UCSD-AML1 (cell line): ENCODE results near the gene TTLL13.

Source experiments
- DNase-seq: peaks from one replicate; lab custom pipeline; 2025; ENCODE audit not compliant: unreplicated experiment; lab: John Stamatoyannopoulos, UW

TTLL13 gene

DNA sequence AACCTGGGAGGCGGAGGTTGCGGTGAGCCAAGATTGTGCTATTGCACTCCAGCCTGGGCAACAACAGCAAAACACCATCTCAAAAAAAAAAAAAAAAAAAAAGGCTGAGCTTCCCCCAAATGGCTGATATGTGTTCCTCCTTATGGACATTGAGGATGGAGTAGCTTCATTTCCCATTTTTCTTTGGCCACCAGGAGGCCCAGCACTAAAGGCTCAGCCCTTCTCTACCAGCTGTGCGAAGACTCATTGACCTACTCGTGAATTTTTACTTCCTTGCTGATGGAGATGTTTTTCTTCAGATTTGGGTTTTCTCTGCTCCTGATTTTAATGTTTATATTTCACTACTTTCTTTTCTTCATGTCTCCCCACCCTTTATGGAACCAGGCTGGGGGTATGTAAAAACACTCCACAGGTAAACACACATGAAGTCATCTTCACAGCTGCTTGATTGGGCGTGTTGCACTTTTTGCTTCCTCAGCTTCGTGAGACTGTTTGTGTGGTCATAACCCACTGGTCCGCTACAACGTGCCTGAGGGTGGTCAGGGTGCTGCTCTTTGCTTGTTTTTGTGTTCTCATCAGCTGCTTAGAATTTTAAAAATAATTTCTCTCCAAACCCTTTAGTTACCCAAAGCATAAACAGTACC, 34.7 kb upstream of the TTLL13 start:
- DNase-seq = no peak

DNA sequence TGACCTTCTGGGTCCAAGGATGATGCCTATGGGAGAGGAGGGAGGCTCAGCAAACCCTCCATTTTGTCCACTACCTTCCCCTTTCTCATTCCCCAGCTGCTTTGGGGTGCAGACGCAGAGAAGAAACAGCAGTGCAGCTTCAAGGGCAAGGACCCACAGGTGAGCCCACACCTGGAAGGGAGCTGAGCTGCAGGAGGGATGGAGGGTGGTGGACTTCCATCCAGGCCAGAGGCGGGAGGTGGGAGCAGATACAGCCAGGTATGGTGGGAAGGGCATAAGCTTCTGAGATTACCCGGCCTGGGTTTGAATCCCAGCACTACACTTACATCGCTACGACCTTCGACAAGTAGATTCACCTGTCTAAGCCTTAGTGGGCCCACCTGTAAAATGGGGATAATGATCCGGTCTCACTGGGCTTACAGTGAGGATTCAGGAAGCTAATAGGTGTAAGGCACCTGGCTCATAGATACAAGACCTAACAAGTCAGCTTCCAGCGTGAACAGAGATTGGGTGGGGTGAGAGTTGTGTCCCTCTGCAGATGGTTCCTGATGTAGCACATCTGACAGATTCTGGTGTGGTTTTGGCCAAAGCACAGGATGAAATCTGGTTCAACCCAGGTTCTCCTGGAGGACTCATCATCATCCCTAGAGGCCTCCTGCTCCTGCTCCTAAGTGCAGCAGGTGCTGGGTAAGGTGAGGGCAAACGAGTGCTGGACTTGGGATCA, 31.5 kb upstream of the TTLL13 start:
- DNase-seq = no peak

DNA sequence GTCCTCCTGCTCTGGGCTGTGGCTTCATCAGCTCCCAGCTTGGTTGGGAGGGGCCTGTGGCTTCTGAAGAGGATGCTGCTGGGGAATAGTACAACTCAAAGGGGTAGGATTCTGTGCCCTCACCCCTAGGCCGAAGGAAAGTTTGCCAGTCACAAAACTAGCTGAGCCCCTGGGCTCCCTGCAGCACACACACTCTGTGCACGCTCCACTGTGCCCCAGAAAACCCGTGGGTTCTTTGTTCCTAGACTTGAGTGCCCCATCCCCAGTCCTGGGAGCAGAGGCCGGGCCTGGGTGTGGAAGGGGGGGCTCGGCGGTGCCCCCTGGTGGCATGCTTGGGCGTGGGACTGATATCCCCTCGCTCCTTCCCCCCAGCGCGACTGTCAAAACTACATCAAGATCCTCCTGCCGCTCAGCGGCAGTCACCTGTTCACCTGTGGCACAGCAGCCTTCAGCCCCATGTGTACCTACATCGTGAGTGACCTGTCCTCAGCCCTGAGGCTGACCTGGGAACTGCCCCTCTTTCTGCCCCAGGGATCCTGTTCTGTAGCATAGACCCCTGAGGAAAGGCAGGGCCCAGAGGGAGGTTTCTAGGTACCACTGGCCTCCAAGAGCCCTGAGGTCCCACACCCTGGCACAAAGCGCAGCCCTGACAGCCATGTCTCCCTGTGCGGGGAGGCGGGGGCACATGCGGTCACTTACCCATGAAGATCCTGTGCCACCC, 29.8 kb upstream of the TTLL13 start:
- DNase-seq = peak; percentile 53

DNA sequence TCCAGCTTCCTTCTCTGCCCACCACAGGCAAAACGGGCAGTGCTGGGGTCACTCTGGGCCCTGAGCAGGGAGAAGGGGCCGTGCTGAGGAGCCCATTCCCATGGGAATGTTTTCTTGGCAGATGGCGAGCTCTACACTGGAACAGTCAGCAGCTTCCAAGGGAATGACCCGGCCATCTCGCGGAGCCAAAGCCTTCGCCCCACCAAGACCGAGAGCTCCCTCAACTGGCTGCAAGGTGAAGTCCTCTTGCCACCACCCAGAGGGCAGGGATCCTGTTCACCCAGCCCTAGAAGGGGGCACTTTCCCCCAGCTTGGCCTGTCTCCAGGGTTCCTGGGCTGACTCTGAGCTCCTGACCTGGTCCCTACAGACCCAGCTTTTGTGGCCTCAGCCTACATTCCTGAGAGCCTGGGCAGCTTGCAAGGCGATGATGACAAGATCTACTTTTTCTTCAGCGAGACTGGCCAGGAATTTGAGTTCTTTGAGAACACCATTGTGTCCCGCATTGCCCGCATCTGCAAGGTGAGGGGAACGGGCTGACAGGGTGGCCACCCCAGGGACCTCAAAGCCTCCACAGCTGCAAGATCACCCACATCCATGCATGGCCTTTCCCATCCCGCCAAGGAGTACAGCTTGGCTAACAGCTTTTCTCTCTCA, 28.0 kb upstream of the TTLL13 start:
- peak; percentile 51 for DNase-seq

DNA sequence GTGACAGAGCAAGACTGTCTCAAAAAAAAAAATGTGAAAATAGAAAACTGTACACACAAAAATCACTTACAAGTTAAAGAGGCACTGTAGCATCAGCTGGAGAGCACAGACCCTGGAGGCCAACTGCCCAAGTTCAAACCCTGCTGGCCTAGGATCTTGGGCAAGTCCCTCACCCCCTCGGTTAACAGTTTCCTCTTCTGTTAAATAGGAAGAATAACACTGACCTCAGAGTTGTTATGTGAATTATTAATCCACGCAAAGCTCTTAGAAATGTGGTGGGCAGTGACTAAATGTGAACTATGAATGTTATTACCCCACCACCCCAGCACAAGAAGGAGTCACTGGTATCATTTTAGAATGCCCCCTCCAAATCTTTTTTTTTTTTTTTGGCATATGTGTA, 26.8 kb upstream of the TTLL13 start:
- no peak for DNase-seq

DNA sequence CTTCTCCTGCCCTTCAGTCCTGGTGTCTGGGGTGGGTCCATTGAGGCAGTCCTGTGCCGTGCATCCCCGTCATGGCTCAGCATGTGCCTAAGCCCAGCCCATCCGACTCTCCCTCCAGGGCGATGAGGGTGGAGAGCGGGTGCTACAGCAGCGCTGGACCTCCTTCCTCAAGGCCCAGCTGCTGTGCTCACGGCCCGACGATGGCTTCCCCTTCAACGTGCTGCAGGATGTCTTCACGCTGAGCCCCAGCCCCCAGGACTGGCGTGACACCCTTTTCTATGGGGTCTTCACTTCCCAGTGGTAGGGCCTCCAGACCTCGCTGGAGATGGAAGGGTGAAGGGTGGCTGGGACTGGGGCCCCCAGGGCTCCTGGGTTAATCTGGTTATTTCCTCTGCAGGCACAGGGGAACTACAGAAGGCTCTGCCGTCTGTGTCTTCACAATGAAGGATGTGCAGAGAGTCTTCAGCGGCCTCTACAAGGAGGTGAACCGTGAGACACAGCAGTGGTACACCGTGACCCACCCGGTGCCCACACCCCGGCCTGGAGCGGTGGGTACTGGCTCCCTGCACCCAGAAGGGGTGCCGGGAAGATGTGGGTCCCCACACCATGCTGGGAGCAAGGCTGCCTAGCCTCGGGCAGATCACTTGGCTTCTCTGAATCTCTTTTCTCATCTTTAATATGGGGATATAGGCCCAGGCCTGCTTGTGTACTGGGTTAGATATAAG, 25.8 kb upstream of the TTLL13 start:
- no peak for DNase-seq

DNA sequence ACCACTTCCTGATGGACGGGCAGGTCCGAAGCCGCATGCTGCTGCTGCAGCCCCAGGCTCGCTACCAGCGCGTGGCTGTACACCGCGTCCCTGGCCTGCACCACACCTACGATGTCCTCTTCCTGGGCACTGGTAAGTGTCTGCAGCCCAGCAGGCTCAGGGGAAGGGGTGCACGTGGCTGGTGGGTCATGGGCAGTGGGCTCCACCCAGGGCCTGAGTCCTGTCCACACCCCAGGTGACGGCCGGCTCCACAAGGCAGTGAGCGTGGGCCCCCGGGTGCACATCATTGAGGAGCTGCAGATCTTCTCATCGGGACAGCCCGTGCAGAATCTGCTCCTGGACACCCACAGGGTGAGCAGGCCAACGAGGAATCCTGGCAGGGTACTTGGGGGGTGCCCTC, 24.3 kb upstream of the TTLL13 start:
- no peak for DNase-seq

DNA sequence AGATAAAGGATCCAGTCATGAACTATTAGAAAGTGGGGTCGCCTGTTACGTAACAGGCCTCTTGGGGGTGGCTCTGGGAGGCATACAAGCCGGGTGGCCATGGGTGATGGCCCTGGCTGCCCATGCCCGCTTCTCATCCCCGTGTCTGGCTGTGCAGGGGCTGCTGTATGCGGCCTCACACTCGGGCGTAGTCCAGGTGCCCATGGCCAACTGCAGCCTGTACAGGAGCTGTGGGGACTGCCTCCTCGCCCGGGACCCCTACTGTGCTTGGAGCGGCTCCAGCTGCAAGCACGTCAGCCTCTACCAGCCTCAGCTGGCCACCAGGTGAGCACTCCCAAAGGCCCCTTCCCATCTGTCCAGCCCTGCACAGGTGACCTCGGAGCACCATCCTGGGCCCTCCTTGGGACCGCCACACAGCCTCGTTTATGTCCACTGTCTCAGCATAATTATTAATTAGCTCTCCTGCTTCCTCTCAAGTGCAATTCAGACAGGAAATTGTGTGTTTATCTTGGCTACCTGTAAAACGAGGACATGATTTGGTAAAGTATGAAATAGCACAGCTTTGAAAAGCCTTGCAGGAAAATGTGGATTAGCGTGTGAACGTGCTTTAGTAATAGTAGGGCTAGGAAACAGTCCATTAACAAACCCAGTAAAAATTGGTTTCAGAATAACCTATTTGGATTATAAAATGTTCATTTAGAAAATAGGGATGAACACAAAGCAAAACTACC, 23.7 kb upstream of the TTLL13 start:
- no peak for DNase-seq

DNA sequence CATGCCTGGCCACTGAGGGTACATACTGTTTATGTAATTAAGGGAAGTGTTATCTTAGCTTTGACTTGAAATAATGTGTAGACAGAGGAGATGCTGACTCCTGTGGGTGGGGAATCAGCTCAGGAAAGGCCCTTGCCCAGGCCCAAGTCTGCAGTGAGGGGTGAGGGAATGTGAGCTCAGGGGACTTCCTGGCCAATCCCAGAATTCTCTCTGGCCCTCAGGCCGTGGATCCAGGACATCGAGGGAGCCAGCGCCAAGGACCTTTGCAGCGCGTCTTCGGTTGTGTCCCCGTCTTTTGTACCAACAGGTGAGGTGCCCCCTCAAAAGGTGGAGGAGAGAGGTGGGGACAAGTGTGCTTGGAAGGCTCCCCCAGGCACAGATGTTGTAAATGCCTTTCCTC, 22.0 kb upstream of the TTLL13 start:
- no peak for DNase-seq

DNA sequence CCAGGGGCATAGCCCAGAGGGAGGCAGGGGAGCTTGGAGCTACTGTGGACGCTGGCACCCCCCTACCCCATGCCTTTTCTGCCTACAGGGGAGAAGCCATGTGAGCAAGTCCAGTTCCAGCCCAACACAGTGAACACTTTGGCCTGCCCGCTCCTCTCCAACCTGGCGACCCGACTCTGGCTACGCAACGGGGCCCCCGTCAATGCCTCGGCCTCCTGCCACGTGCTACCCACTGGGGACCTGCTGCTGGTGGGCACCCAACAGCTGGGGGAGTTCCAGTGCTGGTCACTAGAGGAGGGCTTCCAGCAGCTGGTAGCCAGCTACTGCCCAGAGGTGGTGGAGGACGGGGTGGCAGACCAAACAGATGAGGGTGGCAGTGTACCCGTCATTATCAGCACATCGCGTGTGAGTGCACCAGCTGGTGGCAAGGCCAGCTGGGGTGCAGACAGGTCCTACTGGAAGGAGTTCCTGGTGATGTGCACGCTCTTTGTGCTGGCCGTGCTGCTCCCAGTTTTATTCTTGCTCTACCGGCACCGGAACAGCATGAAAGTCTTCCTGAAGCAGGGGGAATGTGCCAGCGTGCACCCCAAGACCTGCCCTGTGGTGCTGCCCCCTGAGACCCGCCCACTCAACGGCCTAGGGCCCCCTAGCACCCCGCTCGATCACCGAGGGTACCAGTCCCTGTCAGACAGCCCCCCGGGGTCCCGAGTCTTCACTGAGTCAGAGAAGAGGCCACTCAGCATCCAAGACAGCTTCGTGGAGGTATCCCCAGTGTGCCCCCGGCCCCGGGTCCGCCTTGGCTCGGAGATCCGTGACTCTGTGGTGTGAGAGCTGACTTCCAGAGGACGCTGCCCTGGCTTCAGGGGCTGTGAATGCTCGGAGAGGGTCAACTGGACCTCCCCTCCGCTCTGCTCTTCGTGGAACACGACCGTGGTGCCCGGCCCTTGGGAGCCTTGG, 21.3 kb upstream of the TTLL13 start:
- no peak for DNase-seq

DNA sequence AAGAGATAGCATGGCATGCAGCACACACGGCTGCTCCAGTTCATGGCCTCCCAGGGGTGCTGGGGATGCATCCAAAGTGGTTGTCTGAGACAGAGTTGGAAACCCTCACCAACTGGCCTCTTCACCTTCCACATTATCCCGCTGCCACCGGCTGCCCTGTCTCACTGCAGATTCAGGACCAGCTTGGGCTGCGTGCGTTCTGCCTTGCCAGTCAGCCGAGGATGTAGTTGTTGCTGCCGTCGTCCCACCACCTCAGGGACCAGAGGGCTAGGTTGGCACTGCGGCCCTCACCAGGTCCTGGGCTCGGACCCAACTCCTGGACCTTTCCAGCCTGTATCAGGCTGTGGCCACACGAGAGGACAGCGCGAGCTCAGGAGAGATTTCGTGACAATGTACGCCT, 20.4 kb upstream of the TTLL13 start:
- no peak for DNase-seq

DNA sequence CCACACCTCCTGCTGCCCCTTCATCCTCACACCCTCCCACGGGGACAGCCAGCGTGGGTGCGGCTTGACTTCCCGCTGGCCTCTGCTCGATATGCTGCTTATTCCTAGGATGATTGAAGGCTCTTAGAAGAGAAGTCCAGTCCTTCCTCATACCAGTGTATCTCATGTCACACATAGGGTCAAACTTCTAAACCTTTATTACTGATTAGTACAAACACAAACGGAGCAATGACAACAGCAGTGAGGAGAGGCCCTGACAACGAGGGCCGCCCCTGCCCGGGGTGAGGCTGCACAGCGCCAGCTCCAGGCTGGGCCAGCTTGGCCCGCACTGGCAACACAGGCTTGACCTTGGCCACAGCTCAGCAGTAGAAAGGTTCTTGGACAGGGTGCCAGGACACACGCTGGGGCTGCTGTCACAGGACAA, 19.3 kb upstream of the TTLL13 start:
- no peak for DNase-seq

DNA sequence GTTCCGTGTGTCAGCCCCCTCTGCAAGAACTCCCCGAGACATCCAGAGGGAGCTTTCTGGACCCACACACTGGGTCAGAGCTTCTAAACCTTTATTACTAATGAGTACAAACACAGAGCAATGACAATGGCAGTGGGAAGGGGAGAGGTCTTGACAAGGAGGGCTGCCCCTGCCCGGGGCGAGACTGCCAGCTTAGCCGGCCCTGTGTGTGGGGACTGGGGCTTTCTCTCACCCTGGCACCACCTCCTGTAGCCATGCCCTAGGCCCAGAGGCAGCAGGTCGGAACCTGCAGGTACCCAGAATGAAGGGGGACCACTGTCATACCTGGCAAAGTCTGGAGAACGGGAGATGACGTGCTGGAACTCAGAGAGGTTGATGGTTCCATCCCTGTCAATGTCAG, 18.7 kb upstream of the TTLL13 start:
- DNase-seq = no peak

DNA sequence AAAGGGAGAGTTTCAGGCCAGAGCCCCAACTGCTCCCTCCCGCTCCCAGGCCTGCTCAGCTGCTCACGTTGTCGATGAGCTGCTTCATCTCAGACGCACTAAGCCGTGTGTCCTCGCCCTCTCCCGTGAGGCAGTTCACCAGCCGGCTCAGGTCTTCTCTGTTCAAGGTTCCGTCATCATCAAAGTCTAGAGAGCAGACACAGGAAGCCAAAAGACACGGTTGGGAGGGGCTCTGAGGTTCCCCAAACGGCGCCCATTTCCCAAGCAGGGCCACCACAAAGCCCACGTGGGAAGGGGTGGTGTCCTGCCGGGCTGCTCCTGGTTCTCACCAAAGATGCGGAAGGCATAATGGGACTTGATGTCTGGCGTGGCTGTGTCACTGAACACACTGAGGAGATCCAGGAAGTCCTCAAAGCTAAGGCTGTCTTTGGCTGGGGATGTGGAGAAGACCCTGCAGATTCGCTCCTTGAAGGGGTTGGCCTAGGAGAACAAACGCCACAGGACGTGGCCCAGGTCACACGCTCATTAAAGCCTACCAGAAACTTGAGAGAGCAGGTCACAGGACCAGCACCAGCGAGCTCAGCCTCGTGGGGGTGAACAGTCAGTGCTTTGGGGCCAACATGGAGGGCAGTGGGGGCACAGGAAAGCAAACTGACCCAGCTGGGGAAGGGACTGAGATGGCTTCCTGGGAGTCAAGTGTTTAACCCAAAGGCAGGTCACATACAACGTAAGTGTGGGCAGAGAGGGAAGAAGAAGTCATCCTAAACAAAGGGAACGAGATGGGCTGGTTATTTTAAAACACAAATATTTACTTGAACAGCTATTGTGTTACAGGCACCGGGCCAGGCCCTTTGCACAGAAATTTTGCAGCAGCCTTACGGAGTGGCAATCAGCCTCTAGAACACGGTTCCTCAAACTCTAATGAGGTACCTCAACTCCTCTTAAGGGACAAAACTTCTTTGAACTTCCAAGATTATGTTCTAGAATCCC, 18.0 kb upstream of the TTLL13 start:
- DNase-seq = no peak

DNA sequence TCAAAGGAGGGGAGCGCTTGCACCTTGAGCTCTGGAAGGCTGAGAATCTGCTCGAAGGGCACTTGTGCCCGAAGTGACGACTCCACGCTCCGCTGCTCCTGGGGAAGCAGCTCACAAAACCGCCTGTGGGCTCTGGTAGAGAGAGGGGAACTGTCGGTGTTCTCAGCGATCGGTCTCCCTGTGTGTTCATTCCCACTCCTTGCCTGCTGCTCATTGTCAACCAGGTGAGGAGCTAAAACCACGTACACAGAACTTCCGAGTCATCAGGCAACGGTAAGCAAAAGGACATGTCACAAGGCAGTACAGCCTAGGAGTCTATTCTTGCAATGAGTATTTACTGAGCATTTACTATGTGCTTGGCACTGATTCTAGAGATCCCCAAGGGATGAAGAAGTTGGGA, 17.2 kb upstream of the TTLL13 start:
- DNase-seq = no peak

DNA sequence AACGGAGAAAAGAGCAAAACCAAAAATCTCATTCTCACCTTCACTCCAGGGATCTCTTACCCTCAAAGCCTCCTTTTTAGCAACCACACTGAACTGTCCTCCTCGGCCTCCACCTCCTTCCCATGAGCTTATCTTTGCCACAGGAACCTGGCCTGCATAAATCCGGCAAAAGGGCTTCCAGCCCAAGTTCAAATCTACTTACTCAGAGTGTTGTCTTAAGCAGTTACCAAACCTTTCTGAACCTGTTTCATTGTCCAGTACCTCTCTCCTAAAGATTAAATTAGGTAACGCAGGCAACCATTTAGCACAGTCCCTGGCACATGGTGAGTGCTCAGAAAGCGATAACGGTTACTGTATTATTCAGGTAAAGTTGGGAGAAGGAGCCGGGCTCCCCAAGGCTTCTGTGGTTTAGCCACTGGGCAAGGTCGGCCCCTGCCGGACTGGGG, 16.4 kb upstream of the TTLL13 start:
- no peak for DNase-seq

DNA sequence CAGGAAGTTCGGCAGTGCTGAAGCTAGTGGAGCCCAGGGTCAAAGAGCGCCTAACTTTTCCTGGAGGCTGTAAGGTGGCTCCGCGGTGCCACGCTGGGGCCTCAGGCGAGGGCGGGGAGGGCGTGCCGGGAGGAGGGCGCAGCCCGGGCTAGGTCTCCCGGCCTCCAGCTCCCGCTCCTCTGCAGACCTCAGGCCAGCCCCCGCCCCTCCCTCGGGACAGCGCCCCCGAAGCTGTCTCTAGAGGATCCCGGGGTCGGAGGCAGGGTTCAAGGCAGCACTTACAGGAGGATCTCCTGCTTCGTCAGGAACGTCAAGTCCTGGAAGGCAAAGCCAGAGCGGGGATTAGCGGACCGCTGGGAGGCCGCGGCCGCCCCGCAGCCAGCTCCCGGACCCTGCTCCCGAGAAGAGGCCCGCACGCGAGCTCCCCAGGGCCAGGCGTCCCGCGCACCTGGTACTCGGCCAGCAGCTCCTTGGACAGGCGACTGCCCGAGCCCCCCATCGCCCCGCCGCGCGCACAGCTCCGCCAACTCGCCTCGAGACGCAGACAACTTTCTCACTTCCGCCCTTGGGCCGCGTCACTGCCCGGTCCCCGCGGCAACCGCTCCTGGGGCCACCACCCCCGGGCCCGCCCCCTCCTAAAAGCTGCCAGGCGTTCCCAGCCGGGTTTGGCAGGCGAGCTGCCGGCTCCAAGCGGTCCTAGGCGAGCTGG, 15.8 kb upstream of the TTLL13 start, which contains the start of gene CIB1:
TSS of gene CIB1 (minus strand) at position 555 of the 709 bp plus-strand sequence. CDS start at position 499, 56 bp downstream.
- peak; percentile 99 for DNase-seq
